ENCODE data around the gene EMC8.

GRCh38 chr16:85735225-85735635, 64.1 kb downstream of the EMC8 start:
- TF ChIP-seq, protein P1, sequence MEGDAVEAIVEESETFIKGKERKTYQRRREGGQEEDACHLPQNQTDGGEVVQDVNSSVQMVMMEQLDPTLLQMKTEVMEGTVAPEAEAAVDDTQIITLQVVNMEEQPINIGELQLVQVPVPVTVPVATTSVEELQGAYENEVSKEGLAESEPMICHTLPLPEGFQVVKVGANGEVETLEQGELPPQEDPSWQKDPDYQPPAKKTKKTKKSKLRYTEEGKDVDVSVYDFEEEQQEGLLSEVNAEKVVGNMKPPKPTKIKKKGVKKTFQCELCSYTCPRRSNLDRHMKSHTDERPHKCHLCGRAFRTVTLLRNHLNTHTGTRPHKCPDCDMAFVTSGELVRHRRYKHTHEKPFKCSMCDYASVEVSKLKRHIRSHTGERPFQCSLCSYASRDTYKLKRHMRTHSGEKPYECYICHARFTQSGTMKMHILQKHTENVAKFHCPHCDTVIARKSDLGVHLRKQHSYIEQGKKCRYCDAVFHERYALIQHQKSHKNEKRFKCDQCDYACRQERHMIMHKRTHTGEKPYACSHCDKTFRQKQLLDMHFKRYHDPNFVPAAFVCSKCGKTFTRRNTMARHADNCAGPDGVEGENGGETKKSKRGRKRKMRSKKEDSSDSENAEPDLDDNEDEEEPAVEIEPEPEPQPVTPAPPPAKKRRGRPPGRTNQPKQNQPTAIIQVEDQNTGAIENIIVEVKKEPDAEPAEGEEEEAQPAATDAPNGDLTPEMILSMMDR (IDR thresholded peaks at IDR 0.05; ENCODE audit: low read depth, low read length): no peak
- TF ChIP-seq EZH2phosphoT487 (IDR thresholded peaks at IDR 0.05; ENCODE audit: low read depth): no peak

Measured in OCI-LY3 (cell line).